Uterus (tissue), 4 donors: Measurements from ENCODE around the gene PPP2R5A. TPM values are rescaled to one million over a fixed set of nuclear protein-coding genes. Genes with fewer than 3 reads are reported as not detected.

ENCODE experiments used
- DNase-seq, 2 donors: peaks; one replicate each; pipeline ENCODE4 v3.0.0-alpha.2; 2019 to 2020
- H3K27ac ChIP-seq, 2 donors: fragments of 200-600 bp; sonication (generic); 1 replicate in 1 of 2; 2 replicates in 1 of 2; pipeline ENCODE4 v1.5.1; 2016 to 2018
- H3K27me3 ChIP-seq, 2 donors: fragments of 200-600 bp; sonication (generic); one replicate each; pipeline ENCODE4 v1.5.1; 2018 to 2019; ENCODE audit warnings: control low read depth in 1 of 2
- H3K36me3 ChIP-seq, 2 donors: fragments of 200-600 bp; sonication (generic); one replicate each; pipeline ENCODE4 v1.5.1; 2019; ENCODE audit warnings: control low read depth in 1 of 2
- H3K4me1 ChIP-seq, 2 donors: fragments of 200-600 bp; sonication (generic); one replicate each; pipeline ENCODE4 v1.5.1; 2018 to 2019; ENCODE audit warnings: control low read depth in 1 of 2
- H3K4me3 ChIP-seq, 2 donors: fragments of 200-600 bp; sonication (generic); 1 replicate in 1 of 2; 2 replicates in 1 of 2; pipeline ENCODE4 v1.5.1; 2018 to 2019; ENCODE audit warnings: mild to moderate bottlenecking in 1 of 2
- H3K9me3 ChIP-seq, 2 donors: fragments of 200-600 bp; sonication (generic); one replicate each; pipeline ENCODE4 v1.5.1; 2019; ENCODE audit warnings: control low read depth in 1 of 2
- CTCF ChIP-seq, 4 experiments: fragments of 200-600 bp in 2 of 4; fragments of 450-650 bp in 2 of 4; sonication (generic) in 2 of 4; IDR thresholded peaks; one replicate each; pipeline ENCODE4 v1.5.1; 2016 to 2019; ENCODE audit warnings: antibody characterized with exemption in 4 of 4, mild to moderate bottlenecking in 2 of 4, moderate library complexity in 1 of 4
- POLR2A ChIP-seq, 2 donors: fragments of 450-650 bp; IDR thresholded peaks; one replicate each; pipeline ENCODE4 v1.6.1; 2016; ENCODE audit warnings: antibody characterized with exemption in 2 of 2, mild to moderate bottlenecking in 1 of 2, moderate library complexity in 1 of 2
- intact Hi-C: fragments of 100-400 bp; cut with DNase I; formaldehyde crosslinking; loops from one replicate; pipeline ENCODE4 v1.15.1; 2023; ENCODE audit warnings: low total_unique reads
- total RNA-seq, 4 donors: library from RNA; depleted of rRNA in 3 of 4; stranded (reverse); fragments of >200 nt in 3 of 4; gene quantifications; one replicate each; pipeline versions ENCODE4 v1.1.0 to v1.2.4, GENCODE V29; 2014 to 2023
- donor health status: DM: yes; HTN: yes; CAD: no.

PPP2R5A gene
- total RNA-seq, 4 donors from 2014 or later: 14.9 to 44.4 (median 34.6) TPM

GRCh38 chr1:212309967-212310366 lies 24.8 kb downstream of the PPP2R5A start:
- Histone ChIP-seq H3K27ac (no peak overlapping the region), H3K4me3 (no peak overlapping the region), H3K4me1 (no peaks in the 10 kb centered on the region), H3K36me3 (no peaks in the 10 kb centered on the region), H3K9me3 (peaks cover 0 to 6% of the 10 kb centered on the region in 2 donors), H3K27me3 (no peaks in the 10 kb centered on the region)
- no peak for TF ChIP-seq POLR2A (IDR thresholded peaks at IDR 0.05)
- TF ChIP-seq CTCF (IDR thresholded peaks at IDR 0.05): no peak
- DNase-seq: no peak
- intact Hi-C loops: no loop called here

- Histone ChIP-seq H3K9me3 (peaks cover 0 to 6% of the 10 kb centered on the region in 2 donors), H3K4me3 (no peak overlapping the region), H3K36me3 (no peaks in the 10 kb centered on the region), H3K27me3 (no peaks in the 10 kb centered on the region), H3K27ac (no peak overlapping the region), H3K4me1 (no peaks in the 10 kb centered on the region)
- intact Hi-C loops: no loop called here
- TF ChIP-seq CTCF (IDR thresholded peaks at IDR 0.05): no peak
- TF ChIP-seq POLR2A (IDR thresholded peaks at IDR 0.05): no peak
- DNase-seq: no peak
These were observed 25.2 kb downstream of the PPP2R5A start for GRCh38 chr1:212310383-212310782.

- no peak overlapping the region for H3K4me3 ChIP-seq
- DNase-seq: no peak
- no peak for TF ChIP-seq CTCF (IDR thresholded peaks at IDR 0.05)
- intact Hi-C loops: no loop called here
- H3K4me1 ChIP-seq: no peaks in the 10 kb centered on the region
- no peaks in the 10 kb centered on the region for H3K36me3 ChIP-seq
- H3K27me3 ChIP-seq: no peaks in the 10 kb centered on the region
- H3K9me3 ChIP-seq: peaks cover 0 to 6% of the 10 kb centered on the region in 2 donors
- no peak overlapping the region for H3K27ac ChIP-seq
These were observed 26.8 kb downstream of the PPP2R5A start for GRCh38 chr1:212311836-212312497.

GRCh38 chr1:212313616-212314015 lies 28.4 kb downstream of the PPP2R5A start:
- Histone ChIP-seq H3K4me1 (no peaks in the 10 kb centered on the region), H3K9me3 (peaks cover 0 to 6% of the 10 kb centered on the region in 2 donors), H3K27me3 (no peaks in the 10 kb centered on the region), H3K27ac (no peak overlapping the region), H3K4me3 (no peak overlapping the region), H3K36me3 (no peaks in the 10 kb centered on the region)
- no peak for DNase-seq
- no peak for TF ChIP-seq CTCF (IDR thresholded peaks at IDR 0.05)
- TF ChIP-seq POLR2A (IDR thresholded peaks at IDR 0.05): no peak
- intact Hi-C loops: no loop called here

- H3K4me1 ChIP-seq: no peaks in the 10 kb centered on the region
- H3K27ac ChIP-seq: no peak overlapping the region
- H3K4me3 ChIP-seq: no peak overlapping the region
- peaks cover 0 to 6% of the 10 kb centered on the region in 2 donors for H3K9me3 ChIP-seq
- intact Hi-C loops: no loop called here
- H3K36me3 ChIP-seq: no peaks in the 10 kb centered on the region
- TF ChIP-seq CTCF (IDR thresholded peaks at IDR 0.05): no peak
- no peak for TF ChIP-seq POLR2A (IDR thresholded peaks at IDR 0.05)
- DNase-seq: no peak
- no peaks in the 10 kb centered on the region for H3K27me3 ChIP-seq
These were observed 30.0 kb downstream of the PPP2R5A start for GRCh38 chr1:212315184-212315583.
